Ishikawa (cell line): ENCODE data around the gene COX6A2.

ENCODE experiments used
- CEBPB ChIP-seq: IDR thresholded peaks from 2 replicates; pipeline ENCODE4 v1.6.1; 2012
- EGR1 ChIP-seq: IDR thresholded peaks from 2 replicates; pipeline ENCODE4 v1.6.1; 2012
- EP300 ChIP-seq: IDR thresholded peaks from 2 replicates; pipeline ENCODE4 v1.6.1; 2012; ENCODE audit warnings: borderline replicate concordance
- NFIC ChIP-seq: IDR thresholded peaks from 2 replicates; pipeline ENCODE4 v1.6.1; 2012
- REST ChIP-seq: IDR thresholded peaks from 2 replicates; pipeline ENCODE4 v1.6.1; 2012; ENCODE audit warnings: low read depth, mild to moderate bottlenecking
- TAF1 ChIP-seq: IDR thresholded peaks from 2 replicates; pipeline ENCODE4 v1.6.1; 2012; ENCODE audit warnings: low read depth, mild to moderate bottlenecking
- TEAD4 ChIP-seq: IDR thresholded peaks from 2 replicates; pipeline ENCODE4 v1.6.1; 2012
- YY1 ChIP-seq: IDR thresholded peaks from 2 replicates; pipeline ENCODE4 v1.6.1; 2012; ENCODE audit warnings: low read depth

GRCh38 chr16:31413943-31414342 lies 14.2 kb downstream of the COX6A2 start:
- TF ChIP-seq NFIC, result no peak
- TF ChIP-seq TAF1, result no peak
- no peak for TF ChIP-seq EP300
- no peak for TF ChIP-seq CEBPB
- no peak for TF ChIP-seq EGR1
- TF ChIP-seq TEAD4, result no peak
- TF ChIP-seq YY1, result no peak
- no peak for TF ChIP-seq REST
